ENCODE results near the gene BMERB1.
"Not testable (repeated sequence)": the region's sequence is repeated elsewhere in the genome, so short reads cannot be mapped to it uniquely, and the experiment has no call there.

BMERB1 gene

GRCh38 chr16:15564604-15565339, 130.4 kb downstream of the BMERB1 start:
- H3K27ac ChIP-seq (ENCODE audit: low read depth, low read length): no peak overlapping the region
- H3K4me3 ChIP-seq (ENCODE audit: low read depth, low read length): no peak overlapping the region
- H3K9ac ChIP-seq (ENCODE audit: low read length): no peak overlapping the region
- no peaks in the 10 kb centered on the region for H3K27me3 ChIP-seq (ENCODE audit: control insufficient read depth, insufficient read depth, low read length)
- H3K4me1 ChIP-seq (ENCODE audit: control insufficient read depth, insufficient read depth, low read length): peaks cover 4% of the 10 kb centered on the region; the same call in 1 of the 2 replicates
- H3K36me3 ChIP-seq (ENCODE audit: control insufficient read depth, insufficient read depth, low read length): no peaks in the 10 kb centered on the region
- H3K9me3 ChIP-seq (ENCODE audit: control insufficient read depth, insufficient read depth, low read depth, low read length): no peaks in the 10 kb centered on the region

GRCh38 chr16:15566095-15566494, 131.7 kb downstream of the BMERB1 start:
- Histone ChIP-seq H3K4me1 (ENCODE audit: control insufficient read depth, insufficient read depth, low read length) (peaks cover 4% of the 10 kb centered on the region; the same call in 1 of the 2 replicates), H3K27ac (ENCODE audit: low read depth, low read length) (no peak overlapping the region), H3K36me3 (ENCODE audit: control insufficient read depth, insufficient read depth, low read length) (no peaks in the 10 kb centered on the region), H3K9me3 (ENCODE audit: control insufficient read depth, insufficient read depth, low read depth, low read length) (no peaks in the 10 kb centered on the region), H3K9ac (ENCODE audit: low read length) (no peak overlapping the region), H3K4me3 (ENCODE audit: low read depth, low read length) (no peak overlapping the region), H3K27me3 (ENCODE audit: control insufficient read depth, insufficient read depth, low read length) (no peaks in the 10 kb centered on the region)

- no peak overlapping the region for H3K9ac ChIP-seq (ENCODE audit: low read length)
- H3K36me3 ChIP-seq (ENCODE audit: control insufficient read depth, insufficient read depth, low read length): no peaks in the 10 kb centered on the region
- no peaks in the 10 kb centered on the region for H3K27me3 ChIP-seq (ENCODE audit: control insufficient read depth, insufficient read depth, low read length)
- H3K4me3 ChIP-seq (ENCODE audit: low read depth, low read length): no peak overlapping the region
- no peak overlapping the region for H3K27ac ChIP-seq (ENCODE audit: low read depth, low read length)
- H3K4me1 ChIP-seq (ENCODE audit: control insufficient read depth, insufficient read depth, low read length): peaks cover 12% of the 10 kb centered on the region
- H3K9me3 ChIP-seq (ENCODE audit: control insufficient read depth, insufficient read depth, low read depth, low read length): no peaks in the 10 kb centered on the region
Measured at GRCh38 chr16:15567823-15568222, 133.4 kb downstream of the BMERB1 start.

GRCh38 chr16:15570666-15571065, 136.3 kb downstream of the BMERB1 start:
- H3K4me1 ChIP-seq (ENCODE audit: control insufficient read depth, insufficient read depth, low read length): peaks cover 11% of the 10 kb centered on the region
- not testable (repeated sequence) for H3K9me3 ChIP-seq (ENCODE audit: control insufficient read depth, insufficient read depth, low read depth, low read length); H3K36me3 ChIP-seq (ENCODE audit: control insufficient read depth, insufficient read depth, low read length); H3K9ac ChIP-seq (ENCODE audit: low read length); H3K27me3 ChIP-seq (ENCODE audit: control insufficient read depth, insufficient read depth, low read length); H3K27ac ChIP-seq (ENCODE audit: low read depth, low read length); H3K4me3 ChIP-seq (ENCODE audit: low read depth, low read length)

GRCh38 chr16:15571557-15571956, 137.2 kb downstream of the BMERB1 start:
- Histone ChIP-seq H3K9me3 (ENCODE audit: control insufficient read depth, insufficient read depth, low read depth, low read length) (no peaks in the 10 kb centered on the region), H3K9ac (ENCODE audit: low read length) (no peak overlapping the region), H3K4me3 (ENCODE audit: low read depth, low read length) (no peak overlapping the region), H3K27ac (ENCODE audit: low read depth, low read length) (no peak overlapping the region), H3K36me3 (ENCODE audit: control insufficient read depth, insufficient read depth, low read length) (no peaks in the 10 kb centered on the region), H3K4me1 (ENCODE audit: control insufficient read depth, insufficient read depth, low read length) (peaks cover 11% of the 10 kb centered on the region), H3K27me3 (ENCODE audit: control insufficient read depth, insufficient read depth, low read length) (no peaks in the 10 kb centered on the region)

GRCh38 chr16:15572329-15573001, 138.1 kb downstream of the BMERB1 start:
- H3K9me3 ChIP-seq (ENCODE audit: control insufficient read depth, insufficient read depth, low read depth, low read length): no peaks in the 10 kb centered on the region
- H3K4me3 ChIP-seq (ENCODE audit: low read depth, low read length): no peak overlapping the region
- H3K27me3 ChIP-seq (ENCODE audit: control insufficient read depth, insufficient read depth, low read length): no peaks in the 10 kb centered on the region
- no peak overlapping the region; the same call in 1 of the 2 replicates for H3K27ac ChIP-seq (ENCODE audit: low read depth, low read length)
- no peak overlapping the region for H3K9ac ChIP-seq (ENCODE audit: low read length)
- peaks cover 11% of the 10 kb centered on the region for H3K4me1 ChIP-seq (ENCODE audit: control insufficient read depth, insufficient read depth, low read length)
- no peaks in the 10 kb centered on the region for H3K36me3 ChIP-seq (ENCODE audit: control insufficient read depth, insufficient read depth, low read length)

- Histone ChIP-seq H3K4me3 (ENCODE audit: low read depth, low read length) (no peak overlapping the region), H3K27ac (ENCODE audit: low read depth, low read length) (no peak overlapping the region), H3K27me3 (ENCODE audit: control insufficient read depth, insufficient read depth, low read length) (no peaks in the 10 kb centered on the region), H3K9me3 (ENCODE audit: control insufficient read depth, insufficient read depth, low read depth, low read length) (no peaks in the 10 kb centered on the region), H3K36me3 (ENCODE audit: control insufficient read depth, insufficient read depth, low read length) (no peaks in the 10 kb centered on the region), H3K9ac (ENCODE audit: low read length) (no peak overlapping the region), H3K4me1 (ENCODE audit: control insufficient read depth, insufficient read depth, low read length) (peaks cover 11% of the 10 kb centered on the region)
Measured at GRCh38 chr16:15573274-15573895, 139.0 kb downstream of the BMERB1 start.

- H3K9ac ChIP-seq (ENCODE audit: low read length); H3K4me3 ChIP-seq (ENCODE audit: low read depth, low read length); H3K9me3 ChIP-seq (ENCODE audit: control insufficient read depth, insufficient read depth, low read depth, low read length); H3K27me3 ChIP-seq (ENCODE audit: control insufficient read depth, insufficient read depth, low read length); H3K36me3 ChIP-seq (ENCODE audit: control insufficient read depth, insufficient read depth, low read length); H3K27ac ChIP-seq (ENCODE audit: low read depth, low read length): not testable (repeated sequence)
- H3K4me1 ChIP-seq (ENCODE audit: control insufficient read depth, insufficient read depth, low read length): peaks cover 11% of the 10 kb centered on the region
Measured at GRCh38 chr16:15573896-15574613, 139.7 kb downstream of the BMERB1 start.

GRCh38 chr16:15574614-15574948, 140.2 kb downstream of the BMERB1 start:
- Histone ChIP-seq H3K27me3 (ENCODE audit: control insufficient read depth, insufficient read depth, low read length) (no peaks in the 10 kb centered on the region), H3K27ac (ENCODE audit: low read depth, low read length) (no peak overlapping the region), H3K9ac (ENCODE audit: low read length) (no peak overlapping the region), H3K4me3 (ENCODE audit: low read depth, low read length) (no peak overlapping the region), H3K36me3 (ENCODE audit: control insufficient read depth, insufficient read depth, low read length) (no peaks in the 10 kb centered on the region), H3K9me3 (ENCODE audit: control insufficient read depth, insufficient read depth, low read depth, low read length) (no peaks in the 10 kb centered on the region), H3K4me1 (ENCODE audit: control insufficient read depth, insufficient read depth, low read length) (peaks cover 11% of the 10 kb centered on the region)

GRCh38 chr16:15575293-15576049, 141.1 kb downstream of the BMERB1 start:
- Histone ChIP-seq H3K9ac (ENCODE audit: low read length) (no peak overlapping the region), H3K27me3 (ENCODE audit: control insufficient read depth, insufficient read depth, low read length) (no peaks in the 10 kb centered on the region), H3K4me3 (ENCODE audit: low read depth, low read length) (no peak overlapping the region), H3K4me1 (ENCODE audit: control insufficient read depth, insufficient read depth, low read length) (peaks cover 11% of the 10 kb centered on the region), H3K27ac (ENCODE audit: low read depth, low read length) (no peak overlapping the region), H3K36me3 (ENCODE audit: control insufficient read depth, insufficient read depth, low read length) (no peaks in the 10 kb centered on the region), H3K9me3 (ENCODE audit: control insufficient read depth, insufficient read depth, low read depth, low read length) (no peaks in the 10 kb centered on the region)

Data from HUES6 (cell line).